Measurements from ENCODE around the gene PGAP3. TPM values are rescaled to one million over a fixed set of nuclear protein-coding genes. Genes with fewer than 3 reads are reported as not detected.

PGAP3 gene
- polyA plus RNA-seq, 1 experiment = 20.3 TPM

DNA sequence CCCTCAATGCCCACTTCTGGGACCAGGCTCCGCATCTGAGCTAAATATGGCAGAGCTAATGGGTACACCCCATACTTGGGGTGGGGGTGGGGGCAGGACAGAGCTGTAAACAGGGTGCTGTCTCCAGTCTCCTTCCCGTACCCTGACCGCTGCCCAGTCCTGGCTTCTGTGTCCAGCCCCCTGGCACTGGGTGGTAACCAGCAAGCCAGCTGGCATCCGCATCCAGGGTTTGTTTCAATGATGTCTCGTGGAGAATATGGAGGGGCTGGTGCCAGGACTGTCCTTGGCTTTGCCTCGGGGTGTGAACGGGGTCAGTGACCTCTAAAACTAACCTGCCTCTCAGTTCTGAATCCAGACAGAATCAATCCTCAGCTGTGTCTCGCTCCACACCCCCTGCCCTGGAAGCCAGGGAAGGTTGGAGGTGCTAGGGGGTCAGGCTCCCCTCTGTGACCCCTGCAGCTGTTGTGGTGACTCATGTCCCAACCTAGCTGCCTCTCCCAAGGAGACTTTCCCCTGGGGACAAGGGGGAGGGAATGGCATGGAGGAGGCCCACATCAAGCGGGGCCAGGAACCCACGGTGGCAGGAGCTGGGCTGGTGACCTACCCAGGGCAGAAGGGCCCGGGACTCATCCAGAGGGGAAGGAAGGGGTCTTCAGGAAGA lies 21.1 kb downstream of the PGAP3 start:
- peaks cover 19% of the 10 kb centered on the region for H3K27me3 ChIP-seq (ENCODE audit: control insufficient read depth, insufficient read depth, low read length)
- ChIA-PET POLR2A (interaction anchor here (0.7 kb wide), 1 partner anchor 90 kb away, joined by 7 read pairs; no protein-coding TSS in a partner anchor), CTCF (interaction anchor here (1.1 to 16.9 kb wide), 7 partner anchors 9 to 44 kb away, joined by 3 to 185 read pairs (median 7); partner anchors contain the start of genes ERBB2 and PPP1R1B)
- H3K36me3 ChIP-seq (ENCODE audit: control insufficient read depth, insufficient read depth, low read length) = peaks cover 4% of the 10 kb centered on the region
- no peak overlapping the region for H3K4me3 ChIP-seq (ENCODE audit: low read depth, low read length)
- no peak for DNase-seq (ENCODE audit: low read depth)
- TF ChIP-seq, protein P1, sequence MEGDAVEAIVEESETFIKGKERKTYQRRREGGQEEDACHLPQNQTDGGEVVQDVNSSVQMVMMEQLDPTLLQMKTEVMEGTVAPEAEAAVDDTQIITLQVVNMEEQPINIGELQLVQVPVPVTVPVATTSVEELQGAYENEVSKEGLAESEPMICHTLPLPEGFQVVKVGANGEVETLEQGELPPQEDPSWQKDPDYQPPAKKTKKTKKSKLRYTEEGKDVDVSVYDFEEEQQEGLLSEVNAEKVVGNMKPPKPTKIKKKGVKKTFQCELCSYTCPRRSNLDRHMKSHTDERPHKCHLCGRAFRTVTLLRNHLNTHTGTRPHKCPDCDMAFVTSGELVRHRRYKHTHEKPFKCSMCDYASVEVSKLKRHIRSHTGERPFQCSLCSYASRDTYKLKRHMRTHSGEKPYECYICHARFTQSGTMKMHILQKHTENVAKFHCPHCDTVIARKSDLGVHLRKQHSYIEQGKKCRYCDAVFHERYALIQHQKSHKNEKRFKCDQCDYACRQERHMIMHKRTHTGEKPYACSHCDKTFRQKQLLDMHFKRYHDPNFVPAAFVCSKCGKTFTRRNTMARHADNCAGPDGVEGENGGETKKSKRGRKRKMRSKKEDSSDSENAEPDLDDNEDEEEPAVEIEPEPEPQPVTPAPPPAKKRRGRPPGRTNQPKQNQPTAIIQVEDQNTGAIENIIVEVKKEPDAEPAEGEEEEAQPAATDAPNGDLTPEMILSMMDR (IDR thresholded peaks at IDR 0.05; ENCODE audit: insufficient read depth, low read depth, low read length) = no peak

DNA sequence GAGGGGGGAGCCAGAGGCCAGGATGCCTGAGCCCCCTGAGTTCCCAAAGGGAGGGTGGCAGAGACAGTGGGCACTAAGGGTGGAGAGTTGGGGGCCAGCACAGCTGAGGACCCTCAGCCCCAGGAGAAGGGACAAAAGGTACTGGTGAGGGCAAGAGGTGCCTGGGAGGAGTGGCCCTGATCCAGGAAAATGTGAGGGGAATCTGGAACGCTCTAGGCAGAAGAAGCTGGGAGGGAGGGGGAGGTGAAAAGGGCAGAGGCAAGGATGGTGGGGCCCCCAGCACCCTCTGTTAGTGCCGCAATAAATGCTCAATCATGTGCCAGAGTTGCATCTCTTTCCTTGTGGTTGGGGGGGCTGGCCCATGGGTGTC lies 21.6 kb downstream of the PGAP3 start:
- CTCF ChIA-PET = interaction anchor here (1.1 to 16.9 kb wide), 6 partner anchors 9 to 44 kb away, joined by 3 to 185 read pairs (median 6); partner anchors contain the start of genes ERBB2 and PPP1R1B

DNA sequence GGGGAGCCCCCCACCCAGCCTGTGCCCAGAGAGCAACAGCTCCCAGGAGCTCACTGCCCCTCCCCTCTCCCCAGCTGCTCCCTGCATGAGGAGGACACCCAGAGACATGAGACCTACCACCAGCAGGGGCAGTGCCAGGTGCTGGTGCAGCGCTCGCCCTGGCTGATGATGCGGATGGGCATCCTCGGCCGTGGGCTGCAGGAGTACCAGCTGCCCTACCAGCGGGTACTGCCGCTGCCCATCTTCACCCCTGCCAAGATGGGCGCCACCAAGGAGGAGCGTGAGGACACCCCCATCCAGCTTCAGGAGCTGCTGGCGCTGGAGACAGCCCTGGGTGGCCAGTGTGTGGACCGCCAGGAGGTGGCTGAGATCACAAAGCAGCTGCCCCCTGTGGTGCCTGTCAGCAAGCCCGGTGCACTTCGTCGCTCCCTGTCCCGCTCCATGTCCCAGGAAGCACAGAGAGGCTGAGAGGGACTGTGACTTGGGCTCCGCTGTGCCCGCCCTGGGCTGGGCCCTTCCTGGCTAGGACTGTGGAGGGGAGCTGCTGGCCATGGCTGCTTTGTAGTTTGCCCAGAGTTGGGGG lies 22.1 kb downstream of the PGAP3 start:
- POLR2A ChIA-PET = no interaction called here
- peaks cover 10% of the 10 kb centered on the region for H3K36me3 ChIP-seq (ENCODE audit: control insufficient read depth, insufficient read depth, low read length)
- DNase-seq (ENCODE audit: low read depth) = no peak
- no peak overlapping the region for H3K4me3 ChIP-seq (ENCODE audit: low read depth, low read length)
- CTCF ChIA-PET = interaction anchor here (1.1 to 16.9 kb wide), 5 partner anchors 10 to 43 kb away, joined by 3 to 185 read pairs (median 7); partner anchors contain the start of genes ERBB2 and PPP1R1B
- TF ChIP-seq, protein P1 (IDR thresholded peaks at IDR 0.05; ENCODE audit: insufficient read depth, low read depth, low read length) = no peak; the same call in 1 of the 2 replicates
- H3K27me3 ChIP-seq (ENCODE audit: control insufficient read depth, insufficient read depth, low read length) = peaks cover 16% of the 10 kb centered on the region

More for the DNA sequence above, 21.6 kb downstream of the PGAP3 start:
- Histone ChIP-seq H3K4me3 (ENCODE audit: low read depth, low read length) (no peak overlapping the region), H3K36me3 (ENCODE audit: control insufficient read depth, insufficient read depth, low read length) (peaks cover 6% of the 10 kb centered on the region), H3K27me3 (ENCODE audit: control insufficient read depth, insufficient read depth, low read length) (peaks cover 19% of the 10 kb centered on the region)
- TF ChIP-seq, protein P1 (IDR thresholded peaks at IDR 0.05; ENCODE audit: insufficient read depth, low read depth, low read length) = no peak
- POLR2A ChIA-PET = no interaction called here
- no peak for DNase-seq (ENCODE audit: low read depth)

DNA sequence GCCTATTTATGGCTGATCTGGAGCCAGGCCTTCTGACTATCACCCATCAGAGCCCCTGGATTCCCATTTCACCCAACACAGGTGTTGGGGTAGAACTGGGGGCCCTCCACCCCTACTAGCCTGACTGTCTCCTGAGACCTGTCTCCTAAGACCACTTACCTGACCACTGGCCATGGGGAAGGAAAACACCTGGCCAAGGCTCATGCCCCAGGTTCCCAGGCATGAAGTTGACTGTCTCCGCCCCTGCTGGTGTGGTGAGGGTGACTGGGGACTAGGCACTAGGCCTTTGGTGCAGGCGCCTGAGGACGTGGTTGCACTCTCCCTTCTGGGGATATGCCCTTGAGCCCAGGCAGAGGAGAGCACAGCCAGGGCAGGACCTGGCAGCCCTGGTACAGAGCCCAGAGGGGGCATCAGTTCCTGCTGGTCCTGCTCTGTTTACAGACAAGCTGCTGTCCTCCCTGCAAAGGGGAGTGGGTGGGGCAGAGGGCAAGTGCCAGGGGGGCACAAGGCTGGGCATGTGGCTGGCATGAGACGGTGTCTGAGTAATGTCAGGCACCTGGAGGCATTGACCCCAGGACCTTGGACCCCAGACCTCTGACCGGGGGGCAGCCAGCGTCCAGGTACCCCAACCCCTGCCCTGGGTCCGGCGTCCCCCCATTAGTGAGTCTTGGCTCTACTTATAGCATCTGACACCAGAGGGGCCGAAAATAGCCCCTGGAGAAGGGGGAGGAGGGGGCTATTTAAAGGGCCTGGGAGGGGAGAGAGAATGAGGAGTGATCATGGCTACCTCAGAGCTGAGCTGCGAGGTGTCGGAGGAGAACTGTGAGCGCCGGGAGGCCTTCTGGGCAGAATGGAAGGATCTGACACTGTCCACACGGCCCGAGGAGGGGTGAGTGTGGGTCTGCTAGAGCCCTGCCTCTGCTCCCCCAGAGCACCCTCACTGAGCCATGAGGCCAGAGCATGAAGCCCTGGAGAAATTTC lies 23.0 kb downstream of the PGAP3 start, which contains the start of gene TCAP:
Gene TCAP (plus strand): TSS at position 769 of the 981 bp plus-strand sequence. CDS start 11 bp downstream, at position 780.
- TF ChIP-seq, protein P1 (IDR thresholded peaks at IDR 0.05; ENCODE audit: insufficient read depth, low read depth, low read length) = no peak
- CTCF ChIA-PET = interaction anchor here (1.3 to 16.9 kb wide), 5 partner anchors 8 to 42 kb away, joined by 4 to 185 read pairs (median 11); partner anchors contain the start of genes ERBB2 and PPP1R1B
- no peak for DNase-seq (ENCODE audit: low read depth)

More for the DNA sequence above, 23.0 kb downstream of the PGAP3 start, which contains the start of gene TCAP:
- Histone ChIP-seq H3K36me3 (ENCODE audit: control insufficient read depth, insufficient read depth, low read length) (peaks cover 16% of the 10 kb centered on the region), H3K4me3 (ENCODE audit: low read depth, low read length) (no peak within 1 kb of the TSS), H3K27me3 (ENCODE audit: control insufficient read depth, insufficient read depth, low read length) (peaks cover 11% of the 10 kb centered on the region)
- POLR2A ChIA-PET = no interaction called here

Measured in BJ (cell line).